NCI-H345 (cell line): ENCODE results near the gene CDC45.
"Not testable (repeated sequence)": the region's sequence is repeated elsewhere in the genome, so short reads cannot be mapped to it uniquely, and the experiment has no call there.

Experiments
- DNase-seq: peaks from one replicate; lab custom pipeline; 2025; lab: John Stamatoyannopoulos, UW

Gene CDC45

DNA sequence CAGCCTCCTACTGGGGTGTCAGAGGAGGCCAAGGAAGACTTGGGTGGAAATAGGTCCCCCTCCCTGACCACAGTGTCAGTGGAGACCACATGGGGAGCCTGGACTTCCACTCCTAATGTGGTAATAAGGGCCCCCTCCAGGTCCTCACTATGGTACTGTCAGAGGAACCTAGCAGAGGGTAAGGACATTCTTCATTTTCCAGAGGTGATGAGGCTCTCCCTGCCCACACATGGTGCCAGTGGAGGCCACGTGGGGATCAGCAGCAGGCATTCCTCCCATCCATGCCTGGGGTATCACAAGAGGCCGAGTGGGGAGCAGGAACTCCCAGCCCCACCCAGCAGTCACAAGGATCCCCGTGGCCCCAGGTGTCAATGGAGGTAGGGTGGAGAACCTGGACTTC, 51.0 kb downstream of the CDC45 start:
- DNase-seq = no peak

GRCh38 chr22:19531327-19531726, 51.6 kb downstream of the CDC45 start:
- DNase-seq = not testable (repeated sequence)

DNA sequence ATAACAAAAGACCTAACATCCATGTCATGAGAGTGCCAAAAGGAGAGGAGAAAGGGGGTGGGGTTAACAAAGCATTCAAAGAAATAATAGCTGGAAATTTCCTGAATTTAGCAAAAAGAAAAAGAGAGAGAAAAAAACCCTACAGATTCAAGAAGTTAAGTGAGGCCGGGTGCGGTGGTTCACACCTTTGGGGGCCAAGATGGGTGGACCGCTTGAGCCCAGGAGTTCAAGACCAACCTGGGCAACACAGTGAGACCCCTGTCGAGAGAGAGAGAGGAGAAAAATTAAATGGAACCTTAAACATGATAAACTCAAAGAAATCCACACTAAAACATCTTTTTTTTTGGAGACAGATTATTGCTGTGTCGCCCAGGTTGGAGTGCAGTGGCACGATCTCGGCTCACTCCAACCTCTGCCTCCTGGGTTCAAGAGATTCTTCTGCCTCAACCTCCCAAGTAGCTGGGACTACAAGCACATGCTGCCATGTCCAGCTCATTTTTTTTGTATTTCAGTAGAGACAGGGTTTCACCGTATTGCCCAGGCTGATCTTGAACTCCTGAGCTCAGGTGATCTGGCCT, 53.4 kb downstream of the CDC45 start:
- DNase-seq = no peak

DNA sequence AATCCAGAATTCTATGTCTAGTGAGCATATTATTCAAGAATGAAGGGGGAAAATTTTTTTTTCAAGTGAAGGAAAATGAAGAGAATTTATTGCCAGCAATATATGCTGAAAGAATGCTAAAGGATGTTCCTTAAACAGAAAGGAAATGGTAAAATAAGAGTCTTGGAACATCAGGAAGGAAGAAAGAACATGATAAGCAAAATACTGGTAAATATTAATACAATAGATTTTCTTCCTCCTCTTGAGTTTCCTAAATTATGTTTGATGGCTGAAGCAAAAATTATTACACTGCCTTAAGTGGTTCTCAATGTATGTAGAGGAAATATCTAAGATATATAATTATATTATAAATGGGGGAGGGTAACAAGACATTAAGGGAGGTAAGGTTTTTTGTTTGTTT, 54.1 kb downstream of the CDC45 start:
- DNase-seq = no peak

DNA sequence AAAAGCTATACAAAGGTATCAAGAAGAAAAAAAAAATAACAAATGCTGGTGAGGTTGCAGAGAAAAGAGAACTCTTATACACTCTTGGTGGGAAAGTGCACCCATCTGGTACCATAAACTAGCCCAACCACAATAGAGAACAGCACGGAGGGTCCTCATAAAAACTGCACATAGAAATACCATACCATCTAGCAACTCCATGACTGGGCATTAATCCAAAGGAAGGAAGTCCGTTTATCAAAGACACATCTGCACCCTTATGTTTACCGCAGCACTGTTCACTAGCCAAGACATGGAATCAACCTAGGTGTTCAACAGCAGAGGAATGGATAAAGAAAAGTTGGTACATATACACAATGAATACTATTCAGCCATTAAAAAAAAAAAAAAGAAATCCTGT, 55.3 kb downstream of the CDC45 start:
- DNase-seq = no peak

GRCh38 chr22:19536564-19536963, 56.8 kb downstream of the CDC45 start:
- DNase-seq = no peak

DNA sequence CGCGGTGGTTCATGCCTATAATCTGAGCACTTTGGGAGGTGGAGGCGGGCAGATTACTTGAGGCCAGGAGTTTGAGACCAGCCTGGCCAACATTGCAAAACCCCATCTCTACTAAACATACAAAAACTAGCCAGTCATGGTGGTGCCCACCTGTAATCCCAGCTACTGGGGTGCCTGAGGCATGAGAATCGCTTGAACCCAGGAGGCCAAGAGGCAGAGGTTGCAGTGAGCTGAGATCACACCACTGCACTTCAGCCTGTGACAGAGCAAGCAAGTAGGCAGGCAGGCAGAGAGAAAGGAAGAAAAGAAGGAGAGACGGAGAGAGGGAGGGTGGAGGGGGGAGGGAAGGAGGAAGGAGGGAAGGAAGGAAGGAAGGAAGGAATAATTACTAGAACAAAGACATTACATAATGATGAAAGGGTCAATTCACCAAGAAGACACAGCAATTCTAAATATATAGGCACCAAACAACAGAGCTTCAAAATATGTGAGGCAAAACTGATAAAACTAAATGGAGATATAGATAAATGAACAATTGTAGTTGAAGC, 58.3 kb downstream of the CDC45 start:
- no peak for DNase-seq

DNA sequence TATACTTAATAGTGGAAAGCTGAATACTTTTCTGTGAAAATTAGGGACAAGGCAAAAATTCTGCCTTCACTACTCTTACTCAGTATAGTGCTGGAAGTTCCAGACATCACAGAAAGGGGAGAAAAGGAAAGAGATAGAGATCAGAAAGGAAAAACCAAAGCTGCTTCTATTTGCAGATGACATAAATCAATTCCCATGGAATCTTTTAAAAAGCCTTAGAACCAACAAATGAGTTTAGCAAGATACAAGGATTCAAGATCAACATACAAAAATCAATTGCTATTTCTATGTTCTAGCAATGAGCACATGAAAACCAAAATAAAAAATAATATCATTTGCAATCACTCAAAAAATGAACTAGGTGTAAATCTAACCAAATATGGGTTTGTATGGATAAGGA, 60.7 kb downstream of the CDC45 start:
- DNase-seq = no peak

GRCh38 chr22:19543970-19544708, 64.4 kb downstream of the CDC45 start:
- DNase-seq = no peak

GRCh38 chr22:19545935-19546207, 66.2 kb downstream of the CDC45 start:
- DNase-seq = no peak

DNA sequence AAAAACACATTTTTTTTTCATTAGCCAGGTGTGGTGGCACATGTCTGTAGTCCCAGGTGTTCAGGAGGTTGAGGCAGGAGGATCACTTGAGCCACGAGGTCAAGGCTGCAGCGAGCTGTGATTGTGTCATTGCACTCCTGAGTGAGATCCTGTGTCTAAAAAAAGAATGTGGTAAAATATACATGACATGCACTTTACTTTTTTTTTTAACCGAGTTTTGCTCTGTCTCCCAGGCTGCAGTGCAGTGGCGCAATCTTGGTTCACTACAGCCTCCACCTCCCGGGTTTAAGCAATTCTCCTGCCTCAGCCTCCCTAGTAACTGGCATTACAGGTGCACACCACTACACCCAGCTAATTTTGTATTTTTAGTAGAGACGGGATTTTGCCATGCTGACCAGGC, 67.0 kb downstream of the CDC45 start:
- no peak for DNase-seq

DNA sequence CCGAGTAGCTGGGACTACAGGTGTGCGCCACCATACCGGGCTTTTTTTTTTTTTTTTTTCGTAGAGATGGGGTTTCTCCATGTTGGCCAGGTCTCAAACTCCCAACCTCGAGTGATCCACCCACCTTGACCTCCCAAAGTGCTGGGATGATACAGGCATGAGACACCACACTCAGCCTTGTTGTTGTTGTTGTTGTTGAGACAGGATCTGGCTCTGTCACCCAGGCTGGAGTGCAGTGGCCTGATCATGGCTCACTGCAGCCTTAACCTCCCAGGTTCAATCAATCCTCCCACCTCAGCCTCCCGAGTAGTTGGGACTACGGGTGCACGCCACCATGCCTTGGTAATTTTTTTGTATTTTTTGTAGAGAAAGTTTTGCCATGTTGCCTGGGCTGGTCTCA, 67.9 kb downstream of the CDC45 start:
- no peak for DNase-seq

DNA sequence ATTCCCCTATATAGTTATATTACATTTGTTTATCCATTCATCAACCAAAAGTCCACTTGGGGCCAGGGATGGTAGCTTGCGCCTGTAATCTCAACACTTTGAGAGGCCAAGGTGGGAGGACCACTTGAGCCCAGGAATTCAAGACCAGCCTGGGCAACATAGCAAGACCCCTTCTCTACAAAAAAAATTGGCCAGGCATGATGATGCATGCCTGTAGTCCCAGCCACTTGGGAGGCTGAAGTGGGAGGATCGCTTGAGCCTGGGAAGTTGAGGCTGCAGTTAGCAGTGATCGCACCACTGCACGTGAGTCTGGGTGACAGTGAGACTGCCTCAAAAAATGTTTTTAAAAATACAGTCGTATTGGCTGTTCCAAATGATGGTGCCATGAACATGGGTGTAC, 68.7 kb downstream of the CDC45 start:
- DNase-seq = not testable (repeated sequence)

DNA sequence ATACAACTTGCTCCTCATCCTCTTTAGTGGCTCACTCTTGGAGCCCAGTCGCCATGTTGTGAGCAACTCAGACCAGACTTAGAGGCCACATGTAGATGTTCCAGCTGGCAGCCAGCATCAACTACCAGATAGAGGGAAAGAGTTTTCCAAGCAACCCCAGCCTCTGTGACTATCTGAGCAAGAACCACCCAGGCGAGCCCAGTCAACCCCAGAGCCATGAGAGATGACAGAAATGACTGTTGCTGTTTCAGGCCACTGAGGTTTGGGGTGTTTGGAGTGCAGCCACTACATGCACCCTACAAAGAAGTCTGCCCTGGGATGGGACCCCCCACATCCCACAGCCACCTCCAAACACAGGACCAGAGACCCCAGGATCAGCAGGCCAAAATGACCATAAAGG, 69.2 kb downstream of the CDC45 start:
- no peak for DNase-seq

GRCh38 chr22:19549428-19549827, 69.7 kb downstream of the CDC45 start:
- DNase-seq = no peak

GRCh38 chr22:19550382-19550781, 70.7 kb downstream of the CDC45 start:
- no peak for DNase-seq

GRCh38 chr22:19553201-19553600, 73.5 kb downstream of the CDC45 start:
- DNase-seq = no peak

GRCh38 chr22:19554834-19555404, 75.2 kb downstream of the CDC45 start:
- no peak for DNase-seq

DNA sequence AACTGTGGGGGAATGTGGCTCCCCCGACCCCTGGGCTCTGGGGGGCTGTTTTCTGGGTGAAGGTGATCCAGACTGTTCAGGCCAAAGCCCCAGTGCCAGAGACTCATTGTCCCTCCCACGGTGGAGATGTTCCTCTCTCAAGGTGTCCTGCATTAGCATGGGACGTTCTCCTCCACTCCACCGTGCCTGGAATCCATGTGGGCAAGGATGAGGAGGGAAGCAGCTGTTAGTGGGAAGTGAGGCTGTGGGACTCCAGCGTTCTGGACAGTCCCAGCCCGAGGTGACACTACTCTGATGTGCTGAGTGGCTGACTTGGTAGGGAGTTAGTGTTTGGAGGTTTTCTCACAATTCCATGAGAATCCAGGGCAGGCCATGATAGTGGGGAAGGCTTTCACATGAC, 75.9 kb downstream of the CDC45 start:
- DNase-seq = no peak

GRCh38 chr22:19556963-19557545, 77.3 kb downstream of the CDC45 start:
- DNase-seq = no peak

DNA sequence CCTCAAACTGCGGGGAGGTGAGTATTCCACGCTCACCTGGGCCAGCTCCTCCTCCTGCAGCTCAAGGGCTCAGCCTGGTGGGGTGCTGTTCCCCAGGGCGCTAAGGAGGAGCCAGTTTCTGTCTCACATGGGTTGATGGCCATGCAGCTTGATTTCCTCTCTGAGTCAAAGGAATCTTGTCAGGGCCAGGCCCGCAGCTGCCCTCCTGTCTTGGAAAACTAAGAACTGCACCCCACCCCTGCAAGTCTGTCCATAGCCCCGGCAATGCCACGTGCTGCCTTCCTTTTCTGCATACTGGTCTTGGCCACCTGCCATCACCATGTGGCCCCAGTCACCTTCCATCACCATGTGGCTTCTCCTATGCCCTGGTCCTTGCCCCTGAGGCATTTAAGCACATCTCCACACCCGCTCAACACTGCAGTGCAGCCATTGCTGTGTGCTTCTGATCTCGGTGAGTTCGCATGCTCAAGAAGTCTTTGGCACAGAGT, 79.6 kb downstream of the CDC45 start:
- DNase-seq = no peak

DNA sequence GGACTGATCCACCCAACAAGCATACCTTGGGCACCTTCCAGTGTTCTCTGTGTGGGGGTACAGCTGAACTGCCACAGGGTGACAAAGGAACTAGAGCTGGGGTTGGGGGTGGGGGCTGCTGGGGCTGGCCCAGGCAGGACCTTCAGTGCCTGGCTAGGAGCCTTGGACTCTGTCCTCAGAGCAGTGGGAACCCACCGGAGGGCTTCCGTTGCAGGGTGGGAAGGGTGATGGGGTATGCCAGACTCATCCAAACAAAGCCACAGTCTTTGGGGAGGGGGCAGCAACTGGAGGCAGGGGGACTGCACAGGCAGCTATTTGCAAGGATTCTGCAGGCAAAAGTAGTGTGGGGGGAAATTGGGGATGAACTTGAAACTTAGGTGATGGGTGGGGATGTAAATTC, 80.2 kb downstream of the CDC45 start:
- no peak for DNase-seq
